PFSK-1 (cell line): ENCODE measurements around the gene DUOX2.

ENCODE experiments used
- POLR2AphosphoS5 ChIP-seq: IDR thresholded peaks from 2 replicates; pipeline ENCODE4 v1.6.1; 2012; ENCODE audit warnings: low read depth, mild to moderate bottlenecking, control low read depth, low read length, moderate library complexity
- SIN3A ChIP-seq: IDR thresholded peaks from 2 replicates; pipeline ENCODE4 v1.6.1; 2012; ENCODE audit warnings: mild to moderate bottlenecking, low read length, moderate library complexity, borderline replicate concordance; ENCODE audit not compliant: insufficient read depth
- TAF1 ChIP-seq: IDR thresholded peaks from 2 replicates; pipeline ENCODE4 v1.6.1; 2012; ENCODE audit warnings: low read length, control low read depth, borderline replicate concordance; ENCODE audit not compliant: insufficient read depth
- TF ChIP-seq, protein P1 (sequence below), 2 experiments: IDR thresholded peaks; 2 replicates each; pipeline versions ENCODE4 v1.6.1 to v1.8.0; 2011 to 2012; ENCODE audit warnings: low read depth in 2 of 2, low read length in 2 of 2, control low read depth in 1 of 2, inconsistent platforms in 1 of 2, mild to moderate bottlenecking in 1 of 2, moderate library complexity in 1 of 2; ENCODE audit not compliant: insufficient read depth in 1 of 2

DNA sequence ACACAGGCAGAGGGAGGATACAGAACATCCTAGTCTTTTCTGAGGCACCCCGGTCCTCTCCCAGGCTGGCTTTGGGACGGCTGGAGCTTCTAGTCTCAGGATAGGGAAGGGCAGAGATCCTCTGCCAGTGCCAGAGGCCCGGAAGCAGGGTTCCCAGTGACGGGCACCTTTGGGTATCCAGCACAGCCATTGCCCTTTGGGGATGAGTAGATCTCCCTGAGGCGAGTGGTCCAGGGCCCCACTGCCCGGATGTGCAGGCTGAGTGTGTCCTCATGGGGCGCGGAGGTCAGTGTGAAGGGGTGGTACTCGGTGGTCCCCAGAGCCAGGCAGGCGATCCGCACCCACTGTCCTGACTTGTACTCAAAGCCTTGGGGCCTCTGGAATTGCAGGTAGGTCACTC lies 18.3 kb downstream of the DUOX2 start:
- TF ChIP-seq TAF1: no peak
- TF ChIP-seq, protein P1, sequence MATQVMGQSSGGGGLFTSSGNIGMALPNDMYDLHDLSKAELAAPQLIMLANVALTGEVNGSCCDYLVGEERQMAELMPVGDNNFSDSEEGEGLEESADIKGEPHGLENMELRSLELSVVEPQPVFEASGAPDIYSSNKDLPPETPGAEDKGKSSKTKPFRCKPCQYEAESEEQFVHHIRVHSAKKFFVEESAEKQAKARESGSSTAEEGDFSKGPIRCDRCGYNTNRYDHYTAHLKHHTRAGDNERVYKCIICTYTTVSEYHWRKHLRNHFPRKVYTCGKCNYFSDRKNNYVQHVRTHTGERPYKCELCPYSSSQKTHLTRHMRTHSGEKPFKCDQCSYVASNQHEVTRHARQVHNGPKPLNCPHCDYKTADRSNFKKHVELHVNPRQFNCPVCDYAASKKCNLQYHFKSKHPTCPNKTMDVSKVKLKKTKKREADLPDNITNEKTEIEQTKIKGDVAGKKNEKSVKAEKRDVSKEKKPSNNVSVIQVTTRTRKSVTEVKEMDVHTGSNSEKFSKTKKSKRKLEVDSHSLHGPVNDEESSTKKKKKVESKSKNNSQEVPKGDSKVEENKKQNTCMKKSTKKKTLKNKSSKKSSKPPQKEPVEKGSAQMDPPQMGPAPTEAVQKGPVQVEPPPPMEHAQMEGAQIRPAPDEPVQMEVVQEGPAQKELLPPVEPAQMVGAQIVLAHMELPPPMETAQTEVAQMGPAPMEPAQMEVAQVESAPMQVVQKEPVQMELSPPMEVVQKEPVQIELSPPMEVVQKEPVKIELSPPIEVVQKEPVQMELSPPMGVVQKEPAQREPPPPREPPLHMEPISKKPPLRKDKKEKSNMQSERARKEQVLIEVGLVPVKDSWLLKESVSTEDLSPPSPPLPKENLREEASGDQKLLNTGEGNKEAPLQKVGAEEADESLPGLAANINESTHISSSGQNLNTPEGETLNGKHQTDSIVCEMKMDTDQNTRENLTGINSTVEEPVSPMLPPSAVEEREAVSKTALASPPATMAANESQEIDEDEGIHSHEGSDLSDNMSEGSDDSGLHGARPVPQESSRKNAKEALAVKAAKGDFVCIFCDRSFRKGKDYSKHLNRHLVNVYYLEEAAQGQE (IDR thresholded peaks at IDR 0.05; ENCODE audit: insufficient read depth in 1 of 2, low read depth in 2 of 2, low read length in 2 of 2): no peak
- TF ChIP-seq POLR2AphosphoS5: no peak
- no peak for TF ChIP-seq SIN3A
